H1 (cell line): ENCODE results near the gene ADGRB2. TPM values are rescaled to one million over a fixed set of nuclear protein-coding genes. Genes with fewer than 3 reads are reported as not detected.
A peak's percentile ranks its signal among the peaks of the same experiment; 100 is the strongest.

Source experiments
- BRCA1 ChIP-seq: IDR thresholded peaks from 2 replicates; pipeline ENCODE4 v1.6.1; 2012; ENCODE audit warnings: low read depth, low read length, improper control_type of control experiment
- CBX8 ChIP-seq: fragments of 300-800, 300-1000 bp; sonication (generic); IDR thresholded peaks from 2 replicates; pipeline ENCODE4 v1.7.1; 2016; ENCODE audit warnings: low read depth, low read length, borderline replicate concordance
- CREB1 ChIP-seq: IDR thresholded peaks from 2 replicates; pipeline ENCODE4 v1.6.1; 2012; ENCODE audit warnings: inconsistent platforms
- FOSL1 ChIP-seq: IDR thresholded peaks from 2 replicates; pipeline ENCODE4 v1.6.1; 2011; ENCODE audit warnings: mild to moderate bottlenecking, low read depth, low read length, moderate library complexity; ENCODE audit not compliant: insufficient read depth
- GTF2F1 ChIP-seq: IDR thresholded peaks from 2 replicates; pipeline ENCODE4 v1.6.1; 2012; ENCODE audit warnings: low read depth, low read length, improper control_type of control experiment, borderline replicate concordance
- MAFK ChIP-seq: IDR thresholded peaks from 2 replicates; pipeline ENCODE4 v1.6.1; 2012; ENCODE audit warnings: low read depth, mild to moderate bottlenecking, improper control_type of control experiment, low read length
- RFX5 ChIP-seq: IDR thresholded peaks from 2 replicates; pipeline ENCODE4 v1.6.1; 2011; ENCODE audit warnings: low read depth, low read length, improper control_type of control experiment, borderline replicate concordance
- YY1 ChIP-seq: IDR thresholded peaks from 2 replicates; pipeline ENCODE4 v1.6.1; 2011; ENCODE audit warnings: low read depth, mild to moderate bottlenecking, low read length
- polyA plus RNA-seq, 7 experiments: library from polyadenylated mRNA; depleted of rRNA in 3 of 7; stranded (reverse) in 5 of 7; unstranded in 2 of 7; fragments of >200 nt in 5 of 7; fragments of 200-250 nt in 2 of 7; gene quantifications; 1 replicate in 5 of 7; 2 replicates in 1 of 7; 4 replicates in 1 of 7; pipeline versions ENCODE4 v1.2.1 to v1.2.3, GENCODE V29; 2011 to 2013; ENCODE audit warnings: missing spikeins in 2 of 7, mixed read lengths in 2 of 7
- total RNA-seq: library from RNA; stranded (reverse); fragmentation: NEBNext Ultra II Directional; extraction: Animal tissue kit (Norgen Biotek cat#: 25700); gene quantifications from 2 replicates; pipeline ENCODE4 v1.2.1, GENCODE V29; 2021
- TF ChIP-seq, protein P1 (sequence below): fragments of 300-600 bp; sonication (generic); IDR thresholded peaks from 2 replicates; pipeline ENCODE4 v1.7.1; 2012; ENCODE audit warnings: low read length, moderate library complexity, mild to moderate bottlenecking, inconsistent platforms; ENCODE audit not compliant: insufficient replicate concordance
- TF ChIP-seq, protein P2 (sequence below), 3 experiments: IDR thresholded peaks; 1 replicate in 2 of 3; 2 replicates in 1 of 3; pipeline versions ENCODE4 v1.5.1 to v1.6.1; 2011; ENCODE audit warnings: low read length in 3 of 3, mild to moderate bottlenecking in 3 of 3, inconsistent platforms in 2 of 3, low read depth in 1 of 3, moderate library complexity in 1 of 3; ENCODE audit not compliant: insufficient read depth in 1 of 3; ENCODE audit errors: control extremely low read depth in 1 of 3

The ADGRB2 gene
- total and polyA plus RNA-seq, 2 of the 8 experiments (the other 6 are each of a cell fraction or from before 2014, with no cell fraction given), result 15.6 to 26.2 TPM

DNA sequence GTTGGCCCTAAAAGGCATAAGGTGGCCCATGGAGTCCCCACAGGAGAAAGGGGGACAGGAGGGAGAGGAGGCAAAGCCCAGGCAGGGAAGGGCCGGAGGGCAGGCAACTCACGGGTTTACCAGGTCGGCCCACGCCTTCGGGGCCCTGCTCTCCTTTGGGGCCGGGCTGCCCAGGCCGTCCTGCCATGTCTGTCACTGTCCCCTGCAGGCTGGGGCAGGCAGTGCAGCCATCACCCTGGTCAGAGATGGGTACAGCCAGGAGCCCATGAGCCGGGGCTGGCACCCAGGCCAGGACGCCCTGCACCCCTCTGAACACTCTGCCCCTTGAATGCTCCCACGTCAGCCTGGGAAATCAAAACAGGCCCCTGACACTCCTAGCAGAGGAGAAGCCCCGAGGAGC is 80.1 kb downstream of the ADGRB2 start (continued):
- TF ChIP-seq, protein P1, sequence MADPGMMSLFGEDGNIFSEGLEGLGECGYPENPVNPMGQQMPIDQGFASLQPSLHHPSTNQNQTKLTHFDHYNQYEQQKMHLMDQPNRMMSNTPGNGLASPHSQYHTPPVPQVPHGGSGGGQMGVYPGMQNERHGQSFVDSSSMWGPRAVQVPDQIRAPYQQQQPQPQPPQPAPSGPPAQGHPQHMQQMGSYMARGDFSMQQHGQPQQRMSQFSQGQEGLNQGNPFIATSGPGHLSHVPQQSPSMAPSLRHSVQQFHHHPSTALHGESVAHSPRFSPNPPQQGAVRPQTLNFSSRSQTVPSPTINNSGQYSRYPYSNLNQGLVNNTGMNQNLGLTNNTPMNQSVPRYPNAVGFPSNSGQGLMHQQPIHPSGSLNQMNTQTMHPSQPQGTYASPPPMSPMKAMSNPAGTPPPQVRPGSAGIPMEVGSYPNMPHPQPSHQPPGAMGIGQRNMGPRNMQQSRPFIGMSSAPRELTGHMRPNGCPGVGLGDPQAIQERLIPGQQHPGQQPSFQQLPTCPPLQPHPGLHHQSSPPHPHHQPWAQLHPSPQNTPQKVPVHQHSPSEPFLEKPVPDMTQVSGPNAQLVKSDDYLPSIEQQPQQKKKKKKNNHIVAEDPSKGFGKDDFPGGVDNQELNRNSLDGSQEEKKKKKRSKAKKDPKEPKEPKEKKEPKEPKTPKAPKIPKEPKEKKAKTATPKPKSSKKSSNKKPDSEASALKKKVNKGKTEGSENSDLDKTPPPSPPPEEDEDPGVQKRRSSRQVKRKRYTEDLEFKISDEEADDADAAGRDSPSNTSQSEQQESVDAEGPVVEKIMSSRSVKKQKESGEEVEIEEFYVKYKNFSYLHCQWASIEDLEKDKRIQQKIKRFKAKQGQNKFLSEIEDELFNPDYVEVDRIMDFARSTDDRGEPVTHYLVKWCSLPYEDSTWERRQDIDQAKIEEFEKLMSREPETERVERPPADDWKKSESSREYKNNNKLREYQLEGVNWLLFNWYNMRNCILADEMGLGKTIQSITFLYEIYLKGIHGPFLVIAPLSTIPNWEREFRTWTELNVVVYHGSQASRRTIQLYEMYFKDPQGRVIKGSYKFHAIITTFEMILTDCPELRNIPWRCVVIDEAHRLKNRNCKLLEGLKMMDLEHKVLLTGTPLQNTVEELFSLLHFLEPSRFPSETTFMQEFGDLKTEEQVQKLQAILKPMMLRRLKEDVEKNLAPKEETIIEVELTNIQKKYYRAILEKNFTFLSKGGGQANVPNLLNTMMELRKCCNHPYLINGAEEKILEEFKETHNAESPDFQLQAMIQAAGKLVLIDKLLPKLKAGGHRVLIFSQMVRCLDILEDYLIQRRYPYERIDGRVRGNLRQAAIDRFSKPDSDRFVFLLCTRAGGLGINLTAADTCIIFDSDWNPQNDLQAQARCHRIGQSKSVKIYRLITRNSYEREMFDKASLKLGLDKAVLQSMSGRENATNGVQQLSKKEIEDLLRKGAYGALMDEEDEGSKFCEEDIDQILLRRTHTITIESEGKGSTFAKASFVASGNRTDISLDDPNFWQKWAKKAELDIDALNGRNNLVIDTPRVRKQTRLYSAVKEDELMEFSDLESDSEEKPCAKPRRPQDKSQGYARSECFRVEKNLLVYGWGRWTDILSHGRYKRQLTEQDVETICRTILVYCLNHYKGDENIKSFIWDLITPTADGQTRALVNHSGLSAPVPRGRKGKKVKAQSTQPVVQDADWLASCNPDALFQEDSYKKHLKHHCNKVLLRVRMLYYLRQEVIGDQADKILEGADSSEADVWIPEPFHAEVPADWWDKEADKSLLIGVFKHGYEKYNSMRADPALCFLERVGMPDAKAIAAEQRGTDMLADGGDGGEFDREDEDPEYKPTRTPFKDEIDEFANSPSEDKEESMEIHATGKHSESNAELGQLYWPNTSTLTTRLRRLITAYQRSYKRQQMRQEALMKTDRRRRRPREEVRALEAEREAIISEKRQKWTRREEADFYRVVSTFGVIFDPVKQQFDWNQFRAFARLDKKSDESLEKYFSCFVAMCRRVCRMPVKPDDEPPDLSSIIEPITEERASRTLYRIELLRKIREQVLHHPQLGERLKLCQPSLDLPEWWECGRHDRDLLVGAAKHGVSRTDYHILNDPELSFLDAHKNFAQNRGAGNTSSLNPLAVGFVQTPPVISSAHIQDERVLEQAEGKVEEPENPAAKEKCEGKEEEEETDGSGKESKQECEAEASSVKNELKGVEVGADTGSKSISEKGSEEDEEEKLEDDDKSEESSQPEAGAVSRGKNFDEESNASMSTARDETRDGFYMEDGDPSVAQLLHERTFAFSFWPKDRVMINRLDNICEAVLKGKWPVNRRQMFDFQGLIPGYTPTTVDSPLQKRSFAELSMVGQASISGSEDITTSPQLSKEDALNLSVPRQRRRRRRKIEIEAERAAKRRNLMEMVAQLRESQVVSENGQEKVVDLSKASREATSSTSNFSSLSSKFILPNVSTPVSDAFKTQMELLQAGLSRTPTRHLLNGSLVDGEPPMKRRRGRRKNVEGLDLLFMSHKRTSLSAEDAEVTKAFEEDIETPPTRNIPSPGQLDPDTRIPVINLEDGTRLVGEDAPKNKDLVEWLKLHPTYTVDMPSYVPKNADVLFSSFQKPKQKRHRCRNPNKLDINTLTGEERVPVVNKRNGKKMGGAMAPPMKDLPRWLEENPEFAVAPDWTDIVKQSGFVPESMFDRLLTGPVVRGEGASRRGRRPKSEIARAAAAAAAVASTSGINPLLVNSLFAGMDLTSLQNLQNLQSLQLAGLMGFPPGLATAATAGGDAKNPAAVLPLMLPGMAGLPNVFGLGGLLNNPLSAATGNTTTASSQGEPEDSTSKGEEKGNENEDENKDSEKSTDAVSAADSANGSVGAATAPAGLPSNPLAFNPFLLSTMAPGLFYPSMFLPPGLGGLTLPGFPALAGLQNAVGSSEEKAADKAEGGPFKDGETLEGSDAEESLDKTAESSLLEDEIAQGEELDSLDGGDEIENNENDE, result no peak
- TF ChIP-seq GTF2F1 (no peak), CBX8 (no peak), RFX5 (no peak), YY1 (0 out of 2 replicates have a peak, but pooled peaks have one; percentile 50), CREB1 (no peak), BRCA1 (no peak), FOSL1 (no peak), MAFK (no peak)
- TF ChIP-seq, protein P2, sequence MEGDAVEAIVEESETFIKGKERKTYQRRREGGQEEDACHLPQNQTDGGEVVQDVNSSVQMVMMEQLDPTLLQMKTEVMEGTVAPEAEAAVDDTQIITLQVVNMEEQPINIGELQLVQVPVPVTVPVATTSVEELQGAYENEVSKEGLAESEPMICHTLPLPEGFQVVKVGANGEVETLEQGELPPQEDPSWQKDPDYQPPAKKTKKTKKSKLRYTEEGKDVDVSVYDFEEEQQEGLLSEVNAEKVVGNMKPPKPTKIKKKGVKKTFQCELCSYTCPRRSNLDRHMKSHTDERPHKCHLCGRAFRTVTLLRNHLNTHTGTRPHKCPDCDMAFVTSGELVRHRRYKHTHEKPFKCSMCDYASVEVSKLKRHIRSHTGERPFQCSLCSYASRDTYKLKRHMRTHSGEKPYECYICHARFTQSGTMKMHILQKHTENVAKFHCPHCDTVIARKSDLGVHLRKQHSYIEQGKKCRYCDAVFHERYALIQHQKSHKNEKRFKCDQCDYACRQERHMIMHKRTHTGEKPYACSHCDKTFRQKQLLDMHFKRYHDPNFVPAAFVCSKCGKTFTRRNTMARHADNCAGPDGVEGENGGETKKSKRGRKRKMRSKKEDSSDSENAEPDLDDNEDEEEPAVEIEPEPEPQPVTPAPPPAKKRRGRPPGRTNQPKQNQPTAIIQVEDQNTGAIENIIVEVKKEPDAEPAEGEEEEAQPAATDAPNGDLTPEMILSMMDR (IDR thresholded peaks at IDR 0.05; ENCODE audit: control extremely low read depth in 1 of 3, insufficient read depth in 1 of 3, low read depth in 1 of 3, low read length in 3 of 3), result peak; percentile 72 to 93 (median 84)
